ENCODE results near the gene PPP1R13L. TPM values are rescaled to one million over a fixed set of nuclear protein-coding genes. Genes with fewer than 3 reads are reported as not detected.
"Not testable (repeated sequence)": the region's sequence is repeated elsewhere in the genome, so short reads cannot be mapped to it uniquely, and the experiment has no call there.

The PPP1R13L gene
- polyA plus RNA-seq, 4 donors = 12.7 to 30.5 (median 21.3) TPM

GRCh38 chr19:45440259-45440638 lies 35.4 kb upstream of the PPP1R13L start:
- Histone ChIP-seq H3K36me3 (ENCODE audit: control insufficient read depth in 3 of 3, insufficient read depth in 2 of 3, low read depth in 1 of 3, low read length in 3 of 3) (no peaks in the 10 kb centered on the region), H3K27me3 (ENCODE audit: control insufficient read depth in 3 of 3, insufficient read depth in 3 of 3, low read length in 3 of 3) (no peaks in the 10 kb centered on the region), H3K4me3 (ENCODE audit: low read depth in 1 of 3, low read length in 3 of 3) (peak overlapping the region in 2 of 3 donors; percentile 49 to 51), H3K27ac (ENCODE audit: low read depth in 1 of 3, low read length in 2 of 3) (peak overlapping the region in 2 of 3 donors; percentile 59 to 86), H3K4me1 (ENCODE audit: control insufficient read depth in 3 of 3, insufficient read depth in 2 of 3, low read depth in 1 of 3, low read length in 2 of 3) (peaks cover 0 to 26% (median 6%) of the 10 kb centered on the region in 3 donors), H3K9me3 (ENCODE audit: control insufficient read depth in 2 of 2, insufficient read depth in 1 of 2, low read depth in 1 of 2, low read length in 1 of 2) (no peaks in the 10 kb centered on the region)
- DNase-seq = no peak
- no peak for FAIRE-seq
- WGBS, 3 donors = 66 to 68% (median 67%) methylated on average over 9 of the region's 9 CpGs

DNA sequence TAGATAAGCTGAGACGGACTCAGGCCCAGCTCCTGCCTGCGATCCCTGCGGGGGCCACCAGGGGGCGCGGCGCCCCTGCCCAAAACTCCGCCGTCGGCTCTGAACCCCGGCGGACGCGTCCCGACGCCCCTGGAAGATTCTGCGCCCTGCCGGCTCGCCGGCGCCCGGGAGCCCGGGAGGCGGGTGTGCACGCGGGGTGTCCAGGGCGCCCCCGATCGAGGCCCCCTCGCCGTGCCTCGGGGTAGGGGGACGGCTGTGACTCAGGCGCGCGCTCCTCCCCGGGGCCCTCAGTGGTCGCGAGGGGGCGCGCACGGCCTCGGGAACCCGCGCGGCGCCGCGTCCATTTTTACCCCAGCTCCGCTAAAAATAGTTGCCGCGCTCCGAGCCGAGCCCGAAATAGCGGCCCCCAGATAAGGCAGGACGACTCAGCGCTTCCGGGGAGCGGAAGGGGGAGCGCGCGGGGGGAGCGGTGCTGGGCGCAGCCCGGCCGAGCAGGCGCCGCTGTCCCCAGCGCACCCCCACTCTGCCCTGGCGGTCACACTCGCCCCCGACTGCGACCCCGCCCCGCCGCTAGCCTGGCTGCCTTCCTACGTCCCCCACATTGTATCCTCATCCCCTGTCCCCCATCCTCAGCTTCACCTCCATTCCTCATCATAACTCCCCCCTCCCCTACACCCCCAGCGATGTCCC lies 34.8 kb upstream of the PPP1R13L start:
- no peaks in the 10 kb centered on the region for H3K36me3 ChIP-seq (ENCODE audit: control insufficient read depth in 3 of 3, insufficient read depth in 2 of 3, low read depth in 1 of 3, low read length in 3 of 3)
- FAIRE-seq = no peak
- peak overlapping the region; percentile 45 to 86 (median 59) for H3K27ac ChIP-seq (ENCODE audit: low read depth in 1 of 3, low read length in 2 of 3)
- DNase-seq = peak; percentile 73 to 91
- H3K27me3 ChIP-seq (ENCODE audit: control insufficient read depth in 3 of 3, insufficient read depth in 3 of 3, low read length in 3 of 3) = no peaks in the 10 kb centered on the region
- 1 to 2% (median 1%) methylated on average over 34 to 78 of the region's 78 CpGs for WGBS, 3 donors
- peak overlapping the region; percentile 49 to 74 (median 51) for H3K4me3 ChIP-seq (ENCODE audit: low read depth in 1 of 3, low read length in 3 of 3)
- H3K9me3 ChIP-seq (ENCODE audit: control insufficient read depth in 2 of 2, insufficient read depth in 1 of 2, low read depth in 1 of 2, low read length in 1 of 2) = no peaks in the 10 kb centered on the region
- peaks cover 0 to 23% (median 4%) of the 10 kb centered on the region in 3 donors for H3K4me1 ChIP-seq (ENCODE audit: control insufficient read depth in 3 of 3, insufficient read depth in 2 of 3, low read depth in 1 of 3, low read length in 2 of 3)

- 29 to 32% (median 31%) methylated on average over 10 of the region's 10 CpGs for WGBS, 3 donors
- DNase-seq (no peak), FAIRE-seq (no peak)
- peaks cover 0 to 19% (median 2%) of the 10 kb centered on the region in 3 donors for H3K4me1 ChIP-seq (ENCODE audit: control insufficient read depth in 3 of 3, insufficient read depth in 2 of 3, low read depth in 1 of 3, low read length in 2 of 3)
- no peaks in the 10 kb centered on the region for H3K36me3 ChIP-seq (ENCODE audit: control insufficient read depth in 3 of 3, insufficient read depth in 2 of 3, low read depth in 1 of 3, low read length in 3 of 3)
- H3K27me3 ChIP-seq (ENCODE audit: control insufficient read depth in 3 of 3, insufficient read depth in 3 of 3, low read length in 3 of 3) = no peaks in the 10 kb centered on the region
- H3K9me3 ChIP-seq (ENCODE audit: control insufficient read depth in 2 of 2, insufficient read depth in 1 of 2, low read depth in 1 of 2, low read length in 1 of 2) = no peaks in the 10 kb centered on the region
- peak overlapping the region in 1 of 3 donors; percentile 59 for H3K27ac ChIP-seq (ENCODE audit: low read depth in 1 of 3, low read length in 2 of 3)
- peak overlapping the region in 1 of 3 donors; percentile 49 for H3K4me3 ChIP-seq (ENCODE audit: low read depth in 1 of 3, low read length in 3 of 3)
Measured at GRCh38 chr19:45439190-45439568, 34.3 kb upstream of the PPP1R13L start.

- Histone ChIP-seq H3K9me3 (ENCODE audit: control insufficient read depth in 2 of 2, insufficient read depth in 1 of 2, low read depth in 1 of 2, low read length in 1 of 2) (no peaks in the 10 kb centered on the region), H3K36me3 (ENCODE audit: control insufficient read depth in 3 of 3, insufficient read depth in 2 of 3, low read depth in 1 of 3, low read length in 3 of 3) (no peaks in the 10 kb centered on the region), H3K27ac (ENCODE audit: low read depth in 1 of 3, low read length in 2 of 3) (no peak overlapping the region), H3K4me3 (ENCODE audit: low read depth in 1 of 3, low read length in 3 of 3) (no peak overlapping the region), H3K27me3 (ENCODE audit: control insufficient read depth in 3 of 3, insufficient read depth in 3 of 3, low read length in 3 of 3) (no peaks in the 10 kb centered on the region), H3K4me1 (ENCODE audit: control insufficient read depth in 3 of 3, insufficient read depth in 2 of 3, low read depth in 1 of 3, low read length in 2 of 3) (peaks cover 0 to 7% (median 0%) of the 10 kb centered on the region in 3 donors)
- 90 to 94% (median 91%) methylated on average over 3 of the region's 3 CpGs for WGBS, 3 donors
- no peak for DNase-seq
- FAIRE-seq = no peak
Measured at GRCh38 chr19:45437328-45437727, 32.5 kb upstream of the PPP1R13L start.

DNA sequence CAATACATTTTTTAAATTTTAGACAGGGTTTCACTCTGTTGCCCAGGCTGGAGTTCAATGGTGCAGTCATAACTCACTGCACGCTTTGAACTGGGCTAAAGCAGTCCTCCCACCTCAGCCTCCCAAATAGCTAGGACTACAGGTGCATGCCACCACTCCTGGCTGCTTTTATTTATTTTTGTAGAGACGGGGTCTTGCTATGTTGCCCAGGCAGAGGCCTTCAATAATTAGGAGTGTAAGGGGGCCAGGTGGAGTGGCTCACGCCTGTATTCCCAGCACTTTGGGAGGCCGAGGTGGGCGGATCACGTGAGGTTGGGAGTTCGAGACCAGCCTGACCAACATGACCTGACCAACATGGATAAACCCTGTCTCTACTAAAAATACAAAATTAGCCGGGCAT lies 27.7 kb upstream of the PPP1R13L start:
- H3K27ac ChIP-seq (ENCODE audit: low read depth in 1 of 3, low read length in 2 of 3); FAIRE-seq; H3K4me1 ChIP-seq (ENCODE audit: control insufficient read depth in 3 of 3, insufficient read depth in 2 of 3, low read depth in 1 of 3, low read length in 2 of 3); DNase-seq; H3K27me3 ChIP-seq (ENCODE audit: control insufficient read depth in 3 of 3, insufficient read depth in 3 of 3, low read length in 3 of 3); H3K4me3 ChIP-seq (ENCODE audit: low read depth in 1 of 3, low read length in 3 of 3); H3K9me3 ChIP-seq (ENCODE audit: control insufficient read depth in 2 of 2, insufficient read depth in 1 of 2, low read depth in 1 of 2, low read length in 1 of 2); H3K36me3 ChIP-seq (ENCODE audit: control insufficient read depth in 3 of 3, insufficient read depth in 2 of 3, low read depth in 1 of 3, low read length in 3 of 3): not testable (repeated sequence)
- 82 to 95% (median 92%) methylated on average over 8 of the region's 8 CpGs for WGBS, 3 donors

DNA sequence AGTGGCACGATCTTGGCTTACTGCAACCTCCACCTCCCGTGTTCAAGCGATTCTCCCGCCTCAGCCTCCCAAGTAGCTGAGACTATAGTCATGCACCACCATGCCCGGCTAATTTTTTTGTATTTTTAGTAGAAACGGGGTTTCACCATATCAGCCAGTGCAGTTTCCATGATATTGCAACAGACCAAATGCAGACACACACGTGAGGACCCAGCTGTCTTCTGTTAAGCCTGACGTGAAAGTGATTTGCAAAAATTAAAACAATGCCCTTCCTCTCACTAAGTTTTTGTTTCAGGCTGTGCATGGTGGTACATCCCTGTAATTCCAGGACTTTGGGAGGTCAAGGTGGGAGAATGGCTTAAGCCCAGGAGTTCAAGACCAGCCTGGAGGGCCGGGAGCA lies 26.1 kb upstream of the PPP1R13L start:
- WGBS, 3 donors = 46 to 60% (median 55%) methylated on average over 9 of the region's 9 CpGs
- not testable (repeated sequence) for H3K27me3 ChIP-seq (ENCODE audit: control insufficient read depth in 3 of 3, insufficient read depth in 3 of 3, low read length in 3 of 3); H3K36me3 ChIP-seq (ENCODE audit: control insufficient read depth in 3 of 3, insufficient read depth in 2 of 3, low read depth in 1 of 3, low read length in 3 of 3); H3K9me3 ChIP-seq (ENCODE audit: control insufficient read depth in 2 of 2, insufficient read depth in 1 of 2, low read depth in 1 of 2, low read length in 1 of 2); H3K4me1 ChIP-seq (ENCODE audit: control insufficient read depth in 3 of 3, insufficient read depth in 2 of 3, low read depth in 1 of 3, low read length in 2 of 3); FAIRE-seq; H3K4me3 ChIP-seq (ENCODE audit: low read depth in 1 of 3, low read length in 3 of 3); H3K27ac ChIP-seq (ENCODE audit: low read depth in 1 of 3, low read length in 2 of 3); DNase-seq

DNA sequence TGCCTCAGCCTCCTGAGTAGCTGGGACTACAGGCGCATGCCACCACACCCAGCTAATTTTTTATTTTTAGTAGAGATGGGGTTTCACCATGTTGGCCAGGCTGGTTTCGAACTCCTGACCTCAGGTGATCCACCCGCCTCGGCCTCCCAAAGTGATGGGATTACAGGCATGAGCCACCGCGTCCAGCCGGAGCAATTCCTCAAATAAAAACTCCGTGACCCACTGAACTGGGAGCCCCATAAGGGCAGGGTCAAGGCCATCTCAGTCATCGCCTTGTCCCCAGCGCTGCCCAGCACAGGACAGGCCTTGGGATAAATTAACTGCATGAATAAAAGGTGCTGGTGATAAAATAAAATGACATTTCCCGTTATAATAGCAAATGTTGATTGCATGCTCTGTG lies 25.0 kb upstream of the PPP1R13L start:
- FAIRE-seq; H3K9me3 ChIP-seq (ENCODE audit: control insufficient read depth in 2 of 2, insufficient read depth in 1 of 2, low read depth in 1 of 2, low read length in 1 of 2); H3K4me1 ChIP-seq (ENCODE audit: control insufficient read depth in 3 of 3, insufficient read depth in 2 of 3, low read depth in 1 of 3, low read length in 2 of 3); H3K36me3 ChIP-seq (ENCODE audit: control insufficient read depth in 3 of 3, insufficient read depth in 2 of 3, low read depth in 1 of 3, low read length in 3 of 3); DNase-seq; H3K4me3 ChIP-seq (ENCODE audit: low read depth in 1 of 3, low read length in 3 of 3); H3K27me3 ChIP-seq (ENCODE audit: control insufficient read depth in 3 of 3, insufficient read depth in 3 of 3, low read length in 3 of 3); H3K27ac ChIP-seq (ENCODE audit: low read depth in 1 of 3, low read length in 2 of 3): not testable (repeated sequence)
- 43 to 73% (median 63%) methylated on average over 11 of the region's 11 CpGs for WGBS, 3 donors

GRCh38 chr19:45428384-45429231 lies 23.7 kb upstream of the PPP1R13L start:
- WGBS, 3 donors = 3 to 4% (median 3%) methylated on average over 68 to 73 of the region's 73 CpGs
- H3K9me3 ChIP-seq (ENCODE audit: control insufficient read depth in 2 of 2, insufficient read depth in 1 of 2, low read depth in 1 of 2, low read length in 1 of 2) = no peaks in the 10 kb centered on the region
- H3K4me3 ChIP-seq (ENCODE audit: low read depth in 1 of 3, low read length in 3 of 3) = peak overlapping the region; percentile 13 to 40 (median 37)
- DNase-seq = peak in 1 of 2 donors; percentile 44
- H3K36me3 ChIP-seq (ENCODE audit: control insufficient read depth in 3 of 3, insufficient read depth in 2 of 3, low read depth in 1 of 3, low read length in 3 of 3) = no peaks in the 10 kb centered on the region
- FAIRE-seq = no peak
- peaks cover 0 to 8% (median 0%) of the 10 kb centered on the region in 3 donors for H3K27me3 ChIP-seq (ENCODE audit: control insufficient read depth in 3 of 3, insufficient read depth in 3 of 3, low read length in 3 of 3)
- H3K27ac ChIP-seq (ENCODE audit: low read depth in 1 of 3, low read length in 2 of 3) = peak overlapping the region in 2 of 3 donors; percentile 11 to 75
- H3K4me1 ChIP-seq (ENCODE audit: control insufficient read depth in 3 of 3, insufficient read depth in 2 of 3, low read depth in 1 of 3, low read length in 2 of 3) = peaks cover 0 to 19% (median 3%) of the 10 kb centered on the region in 3 donors

Data from small intestine (tissue), 7 donors.